CD4-positive, alpha-beta T cell treated with Interleukin-15 for 1 hour (primary cell): ENCODE measurements around the gene ISCU.
"Not testable (repeated sequence)": the region's sequence is repeated elsewhere in the genome, so short reads cannot be mapped to it uniquely, and the experiment has no call there.

Experiments used
- DNase-seq: peaks from one replicate; pipeline ENCODE4 v3.0.0-alpha.2; 2020

ISCU gene

DNA sequence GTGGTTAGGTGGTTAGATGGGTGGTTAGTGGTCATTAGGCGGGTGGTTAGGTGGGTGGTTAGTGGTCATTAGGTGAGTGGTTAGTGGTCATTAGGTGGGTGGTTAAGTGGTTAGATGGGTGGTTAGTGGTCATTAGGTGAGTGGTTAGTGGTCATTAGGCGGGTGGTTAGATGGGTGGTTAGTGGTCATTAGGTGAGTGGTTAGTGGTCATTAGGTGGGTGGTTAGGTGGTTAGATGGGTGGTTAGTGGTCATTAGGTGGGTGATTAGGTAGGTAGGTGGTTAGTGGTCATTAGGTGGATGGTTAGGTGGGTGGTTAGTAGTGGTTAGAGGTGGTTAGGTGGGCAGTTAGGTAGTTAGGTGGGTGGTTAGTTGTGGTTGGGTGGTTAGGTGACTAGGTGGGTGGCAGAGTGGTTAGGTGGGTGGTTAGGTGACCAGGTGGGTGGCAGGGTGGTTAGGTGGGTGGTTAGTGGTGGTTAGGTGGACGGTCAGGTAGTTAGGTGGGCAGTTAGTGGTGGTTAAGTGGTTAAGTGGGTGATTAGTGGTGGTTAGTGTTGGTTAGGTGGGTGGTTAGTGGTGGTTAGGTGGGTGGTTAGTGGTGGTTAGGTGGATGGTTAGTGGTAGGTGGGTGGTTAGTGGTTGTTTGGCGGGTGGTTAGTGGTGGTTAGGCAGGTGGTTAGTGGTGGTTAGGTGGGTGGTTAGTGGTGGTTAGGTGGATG, 43.5 kb downstream of the ISCU start:
- no peak for DNase-seq

DNA sequence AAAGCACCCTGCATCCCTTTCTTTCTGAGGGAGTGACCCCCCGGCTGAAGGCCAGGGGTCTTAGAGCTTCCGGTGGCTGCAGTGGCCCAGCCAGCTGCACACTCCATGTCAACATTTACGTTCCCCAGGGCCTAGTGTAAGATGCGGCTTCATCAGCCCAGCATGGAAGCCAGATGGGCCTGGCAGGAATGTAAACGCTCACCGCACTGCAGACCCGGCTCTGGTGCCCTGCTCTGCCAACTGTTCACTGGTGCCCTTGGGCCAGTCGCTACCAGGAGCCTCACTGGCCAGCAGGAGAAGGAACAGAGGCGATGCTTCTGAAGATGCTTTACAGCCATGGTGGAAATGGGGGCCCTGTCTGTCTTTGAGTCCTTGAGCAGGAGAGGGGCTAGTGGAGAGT, 44.1 kb downstream of the ISCU start:
- DNase-seq: no peak

DNA sequence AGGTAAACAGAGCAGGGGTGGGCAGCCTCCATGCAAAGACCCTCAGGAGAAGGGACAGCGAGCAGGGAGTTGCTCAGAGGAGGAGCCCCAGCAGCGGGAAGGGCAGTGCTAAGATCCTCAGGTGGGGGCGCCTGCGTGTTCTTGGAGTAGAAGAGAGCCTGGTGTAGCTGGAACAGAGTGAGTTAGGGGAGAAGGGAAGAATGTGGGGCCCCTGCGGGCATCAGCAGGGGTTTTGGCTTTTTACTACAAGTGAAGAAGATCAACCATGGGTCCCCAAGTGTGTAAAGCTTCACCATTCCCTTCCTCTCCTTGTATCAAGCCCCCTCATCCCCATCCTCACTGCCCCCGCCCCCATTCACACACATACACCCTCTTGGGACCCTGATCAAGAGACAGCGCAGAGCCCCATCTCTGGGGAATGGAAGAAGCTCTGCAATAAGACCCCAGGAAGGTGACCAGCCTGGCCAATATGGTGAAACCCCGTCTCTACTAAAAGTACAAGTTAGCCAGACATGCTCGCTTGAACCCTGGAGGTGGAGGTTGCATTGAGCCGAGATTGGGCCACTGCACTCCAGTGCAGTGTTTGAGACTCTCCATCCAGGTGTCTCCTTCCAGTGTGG, 45.7 kb downstream of the ISCU start:
- DNase-seq: no peak

DNA sequence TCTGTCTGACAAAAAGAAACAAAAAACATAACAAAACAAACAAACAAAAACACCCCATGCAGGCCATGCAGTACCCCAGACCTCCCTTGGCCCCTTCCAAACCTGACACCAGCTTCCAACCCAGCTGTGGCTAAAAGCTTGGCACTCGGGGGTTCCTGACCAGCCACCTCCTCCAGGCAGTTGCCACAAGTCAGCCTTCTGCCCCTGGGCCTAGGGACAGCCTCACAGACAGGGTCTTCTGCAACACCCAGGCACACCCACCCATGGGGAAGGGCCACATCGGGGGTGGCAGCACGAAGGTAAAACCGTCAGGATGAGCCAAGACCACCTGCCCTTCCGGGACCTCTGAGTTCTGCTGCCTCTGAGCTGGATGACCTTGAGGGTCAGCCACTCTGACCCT, 46.2 kb downstream of the ISCU start:
- no peak for DNase-seq

DNA sequence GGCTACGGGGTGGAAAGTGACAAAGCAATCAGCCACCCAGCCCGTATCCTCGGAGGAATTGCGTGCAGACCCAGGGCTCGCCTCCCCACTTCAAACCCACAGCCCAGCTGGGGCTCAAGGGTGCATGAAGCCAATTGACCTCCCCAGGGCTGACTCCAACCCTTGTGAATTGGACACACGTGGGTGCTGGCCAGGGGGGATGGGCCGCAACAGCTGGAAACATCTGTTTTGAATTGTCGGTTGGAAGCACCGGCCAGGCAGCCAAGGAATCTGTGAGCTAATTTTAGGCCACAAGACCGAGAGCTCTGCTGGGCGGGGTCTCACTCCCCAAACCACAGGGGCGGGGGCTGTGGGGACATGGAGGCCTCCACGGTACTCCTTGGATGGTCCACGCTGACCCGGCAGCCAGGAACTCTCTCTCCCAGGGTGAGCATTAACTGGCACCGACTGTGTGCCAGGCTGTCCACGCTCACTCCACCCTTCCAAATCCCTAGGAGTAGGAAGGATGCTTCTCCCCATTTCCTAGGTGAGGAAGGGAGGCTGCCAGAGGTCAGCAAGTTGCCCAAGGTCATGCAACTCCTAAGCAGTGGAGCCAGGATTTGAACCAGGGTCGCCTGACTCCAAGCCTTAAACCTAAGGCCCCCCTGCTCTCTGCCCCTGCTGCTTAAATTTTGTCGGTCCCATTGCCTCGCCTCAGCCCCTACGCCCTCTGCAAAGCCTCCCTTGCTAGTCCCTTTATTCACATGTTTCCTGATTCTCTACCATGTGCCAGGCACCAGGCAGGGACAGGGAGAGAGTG, 47.3 kb downstream of the ISCU start:
- DNase-seq: no peak

DNA sequence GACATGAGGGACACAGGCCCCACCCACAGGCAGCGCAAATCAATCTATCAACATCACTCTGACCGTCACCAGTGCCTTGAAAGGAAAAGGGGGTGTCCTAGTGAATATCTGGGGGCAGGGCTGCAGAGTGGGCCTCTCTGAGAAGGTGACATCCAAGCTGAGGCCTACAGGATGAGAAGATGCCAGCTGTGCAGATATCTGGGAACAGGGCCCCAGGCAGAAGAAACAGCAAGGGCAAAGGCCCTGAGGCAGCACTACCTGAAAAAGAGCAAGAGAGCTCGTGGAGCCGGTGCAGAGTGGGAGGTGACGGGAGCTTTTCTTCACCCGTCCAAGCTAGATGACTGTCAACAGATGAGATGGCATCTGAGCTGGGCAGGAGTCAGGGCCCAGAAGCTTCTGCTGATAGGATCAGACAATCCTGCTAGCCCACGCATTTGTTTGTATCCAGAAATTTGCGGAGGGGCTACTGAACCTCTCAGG, 48.0 kb downstream of the ISCU start:
- DNase-seq: no peak

DNA sequence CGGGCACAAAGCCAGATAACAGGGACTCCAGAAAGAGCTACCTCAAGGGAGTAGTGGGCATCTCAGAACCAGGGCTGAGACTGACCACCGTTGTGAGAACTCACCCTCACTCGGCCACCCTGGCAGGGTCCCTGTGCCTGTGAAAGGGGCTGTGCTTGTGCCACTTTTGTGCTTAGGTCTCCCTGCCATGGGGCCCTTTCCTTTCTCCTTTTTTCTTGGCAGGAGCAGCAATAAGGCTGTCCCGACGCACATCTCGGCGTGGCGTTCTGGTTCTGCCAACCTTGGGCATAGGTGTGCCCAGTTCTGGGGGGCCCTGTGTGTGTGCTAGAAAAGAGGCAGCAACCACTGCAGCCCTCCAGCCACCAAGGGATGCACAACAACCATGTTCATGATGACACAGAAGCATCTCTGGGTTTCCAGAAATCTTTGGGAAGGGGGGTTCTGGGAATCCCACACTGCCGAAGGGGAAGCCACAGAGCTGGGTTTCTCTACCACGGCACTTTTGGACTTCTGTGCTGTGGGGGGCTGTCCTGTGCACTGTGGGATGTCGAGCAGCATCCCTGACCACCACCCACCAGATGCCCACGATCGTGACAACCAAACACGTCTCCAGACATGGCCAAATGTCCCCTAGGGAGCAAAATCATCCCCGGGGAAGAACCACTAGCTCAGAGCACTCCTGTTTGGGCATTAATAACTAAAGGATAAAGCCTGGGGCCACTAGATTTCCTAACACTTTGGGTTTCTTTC, 48.6 kb downstream of the ISCU start:
- DNase-seq: no peak

DNA sequence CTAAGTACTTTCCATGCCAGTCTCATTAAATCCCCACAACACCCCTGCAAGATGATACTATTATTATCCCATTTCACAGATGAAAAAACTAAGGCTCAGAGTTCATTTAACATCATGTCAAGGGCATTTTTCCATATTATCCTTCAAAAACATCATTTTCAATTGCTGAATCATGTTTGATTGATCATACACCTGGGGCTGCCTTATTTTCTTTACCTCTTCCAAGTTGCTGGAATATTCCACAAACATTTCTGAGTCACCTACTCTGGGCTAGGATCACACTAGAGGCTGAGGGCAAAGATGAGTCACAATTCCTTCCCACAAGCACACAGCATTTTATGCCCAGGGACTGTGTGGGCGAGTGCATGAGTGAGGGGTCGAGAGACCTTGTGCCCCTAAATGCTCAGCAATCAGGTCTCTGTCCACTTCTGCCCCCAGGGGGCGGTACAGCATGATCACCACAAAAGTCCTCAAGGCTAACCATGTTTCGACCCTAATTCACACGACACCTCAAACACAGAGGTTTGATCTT, 49.6 kb downstream of the ISCU start:
- DNase-seq: peak; percentile 51

DNA sequence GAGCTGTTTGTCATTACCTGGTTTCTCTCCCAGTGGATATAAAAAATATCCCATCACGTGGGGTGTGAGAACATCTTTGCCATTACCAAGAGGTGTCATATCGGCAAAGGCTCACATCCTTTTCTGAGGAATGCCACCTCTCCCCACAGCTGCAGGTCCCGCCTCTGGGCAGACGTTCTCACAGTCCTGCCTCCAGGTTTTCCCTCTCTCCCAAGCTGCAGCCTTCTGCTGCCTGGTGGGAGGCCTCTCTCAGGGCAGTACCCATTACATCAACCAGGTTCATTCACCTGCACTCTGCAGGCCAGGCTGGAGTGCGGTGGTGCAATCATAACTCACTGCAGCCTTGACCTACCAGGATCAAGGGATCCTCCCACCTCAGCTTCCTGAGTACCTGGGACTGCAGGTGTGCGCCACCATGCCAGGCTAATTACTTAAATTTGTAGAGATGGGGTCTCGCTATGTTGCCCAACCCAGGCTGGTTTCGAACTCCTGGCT, 50.4 kb downstream of the ISCU start:
- no peak for DNase-seq

DNA sequence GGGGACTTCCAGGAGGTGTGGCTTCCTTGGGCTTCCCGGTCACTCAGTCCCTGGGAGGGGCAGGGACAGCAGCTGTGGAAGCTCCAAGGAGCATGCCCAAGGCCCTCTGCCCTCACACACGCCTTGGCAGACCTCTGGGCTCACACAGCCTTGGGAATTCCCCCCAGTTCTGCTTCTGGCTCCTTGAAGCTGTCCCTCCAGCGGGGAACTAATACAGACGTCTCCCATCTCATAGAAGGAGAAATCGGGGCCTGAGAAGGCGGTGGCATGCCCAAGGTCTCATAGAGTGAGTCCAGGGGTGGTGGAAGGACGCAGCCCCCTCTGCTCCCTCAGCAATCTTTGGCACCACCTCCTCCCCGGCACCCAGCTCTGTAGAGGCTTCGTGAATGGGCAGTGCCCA, 51.2 kb downstream of the ISCU start:
- no peak for DNase-seq

DNA sequence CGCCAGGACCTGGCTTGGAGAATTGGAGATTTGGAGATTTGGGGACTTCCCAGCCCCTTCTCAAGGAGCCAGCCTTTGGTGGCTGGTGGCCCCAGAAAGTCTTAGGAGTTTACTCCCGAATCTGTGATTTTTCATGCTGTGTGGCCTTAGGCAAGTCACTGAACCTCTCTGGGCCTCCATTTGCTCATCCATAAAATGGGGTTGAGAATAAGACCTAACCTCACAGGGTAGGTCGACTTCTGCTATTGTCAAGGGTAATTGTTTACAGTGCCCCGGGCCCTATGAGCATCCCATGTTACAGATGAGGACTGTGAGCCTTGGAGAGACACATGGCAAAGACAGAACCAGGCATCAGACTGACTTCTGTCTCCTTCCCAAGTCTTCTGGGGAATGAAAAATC, 51.6 kb downstream of the ISCU start:
- no peak for DNase-seq

DNA sequence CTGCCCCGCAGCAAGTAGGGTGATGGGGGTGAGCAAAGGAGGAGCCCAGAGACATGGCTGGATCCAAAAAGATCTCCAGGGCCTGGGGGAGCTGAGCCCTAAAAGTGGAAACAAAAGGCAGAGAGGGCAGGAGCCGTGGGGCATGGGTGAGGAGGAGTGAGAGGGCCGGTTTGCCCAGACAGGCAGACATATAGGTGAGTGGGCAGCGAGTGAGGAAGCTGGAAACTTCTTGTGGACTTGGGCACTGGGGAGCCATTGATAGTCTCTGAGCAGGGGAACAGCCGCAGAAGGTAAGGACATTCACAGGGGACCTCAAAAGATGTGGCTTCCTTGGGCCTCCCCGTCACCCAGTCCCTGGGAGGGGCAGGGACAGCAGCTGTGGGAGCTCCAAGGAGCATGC, 52.2 kb downstream of the ISCU start:
- no peak for DNase-seq

DNA sequence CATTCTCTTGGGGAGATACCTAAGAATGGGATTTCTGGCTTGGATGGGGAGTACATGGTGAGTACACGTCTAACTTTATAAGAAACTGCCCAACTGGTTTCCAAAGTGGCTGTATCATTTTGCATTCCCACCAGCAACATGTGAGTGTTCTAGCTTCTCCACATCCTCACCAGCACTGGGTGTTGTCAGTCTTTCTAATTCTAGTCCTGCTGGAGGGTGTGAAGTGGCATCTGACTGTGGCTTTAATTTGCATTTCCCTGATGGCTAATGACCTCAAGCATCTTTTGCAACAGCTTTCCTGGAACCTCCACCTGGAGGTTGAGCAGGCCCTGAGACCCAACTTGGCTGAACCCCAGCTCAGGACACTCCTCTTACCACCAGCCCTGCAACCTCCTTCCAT, 53.5 kb downstream of the ISCU start:
- no peak for DNase-seq

DNA sequence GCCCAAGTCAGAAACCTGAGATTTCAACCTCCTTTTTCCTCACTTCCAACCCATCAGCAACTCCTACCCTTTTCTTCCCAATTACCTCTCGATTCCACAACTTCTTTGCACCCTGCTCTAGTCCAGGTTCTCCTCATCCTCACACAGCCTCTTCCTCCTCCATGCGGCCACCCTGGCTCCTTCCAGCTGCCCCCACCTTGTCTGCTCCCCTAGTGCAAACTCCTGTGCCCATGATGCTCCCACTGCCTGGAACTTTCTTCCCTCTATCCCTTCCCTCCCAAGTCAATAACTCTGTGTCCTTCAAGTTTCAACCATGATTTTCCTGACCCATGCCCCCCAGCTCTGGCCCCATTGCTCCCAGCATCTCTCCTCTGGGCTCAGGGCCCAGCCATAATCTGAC, 54.0 kb downstream of the ISCU start:
- no peak for DNase-seq

DNA sequence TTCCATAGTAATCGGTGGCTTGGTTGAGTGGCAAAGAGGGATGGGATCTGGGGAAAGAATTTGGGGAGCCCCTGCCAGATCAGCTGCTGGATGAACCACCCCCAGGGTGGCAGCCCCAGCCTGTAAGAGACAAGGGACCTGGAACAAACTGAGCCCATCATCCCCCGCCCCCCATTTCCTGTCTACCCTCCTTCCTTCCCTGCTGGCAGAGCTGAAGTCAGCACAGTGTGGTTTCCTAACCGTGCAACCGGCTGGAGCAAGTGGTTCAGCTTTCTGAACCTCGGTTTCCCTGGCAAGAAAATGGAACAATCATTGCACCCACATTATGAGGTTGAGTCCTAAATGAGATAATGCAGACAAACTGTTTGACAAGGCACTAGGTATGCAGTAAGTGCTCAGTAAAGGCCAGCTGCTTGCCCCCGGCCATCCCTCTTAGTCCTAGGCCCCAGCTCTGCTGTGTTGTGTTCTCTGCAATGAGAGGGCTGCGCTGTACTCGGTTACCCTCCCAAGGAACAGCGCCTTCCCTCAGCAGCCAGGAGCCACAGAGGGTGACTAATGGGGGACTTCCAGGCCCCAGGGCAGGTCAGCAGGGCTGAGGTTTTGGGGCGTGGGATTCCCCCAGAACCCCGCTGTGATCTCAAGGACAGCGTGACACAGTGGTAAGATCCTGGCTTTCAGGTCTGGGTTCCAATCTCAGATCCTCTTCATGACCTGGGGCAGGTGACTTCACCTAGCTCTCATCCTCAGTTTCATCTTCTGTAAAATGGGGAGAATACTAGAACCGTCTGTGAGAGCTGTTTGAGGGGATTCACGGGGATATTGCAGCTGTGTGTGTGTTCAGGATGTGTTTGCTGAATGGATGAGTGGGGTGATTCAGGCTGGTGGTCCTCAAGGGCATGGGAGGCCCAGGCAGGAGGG, 54.8 kb downstream of the ISCU start:
- peak; percentile 86 for DNase-seq

DNA sequence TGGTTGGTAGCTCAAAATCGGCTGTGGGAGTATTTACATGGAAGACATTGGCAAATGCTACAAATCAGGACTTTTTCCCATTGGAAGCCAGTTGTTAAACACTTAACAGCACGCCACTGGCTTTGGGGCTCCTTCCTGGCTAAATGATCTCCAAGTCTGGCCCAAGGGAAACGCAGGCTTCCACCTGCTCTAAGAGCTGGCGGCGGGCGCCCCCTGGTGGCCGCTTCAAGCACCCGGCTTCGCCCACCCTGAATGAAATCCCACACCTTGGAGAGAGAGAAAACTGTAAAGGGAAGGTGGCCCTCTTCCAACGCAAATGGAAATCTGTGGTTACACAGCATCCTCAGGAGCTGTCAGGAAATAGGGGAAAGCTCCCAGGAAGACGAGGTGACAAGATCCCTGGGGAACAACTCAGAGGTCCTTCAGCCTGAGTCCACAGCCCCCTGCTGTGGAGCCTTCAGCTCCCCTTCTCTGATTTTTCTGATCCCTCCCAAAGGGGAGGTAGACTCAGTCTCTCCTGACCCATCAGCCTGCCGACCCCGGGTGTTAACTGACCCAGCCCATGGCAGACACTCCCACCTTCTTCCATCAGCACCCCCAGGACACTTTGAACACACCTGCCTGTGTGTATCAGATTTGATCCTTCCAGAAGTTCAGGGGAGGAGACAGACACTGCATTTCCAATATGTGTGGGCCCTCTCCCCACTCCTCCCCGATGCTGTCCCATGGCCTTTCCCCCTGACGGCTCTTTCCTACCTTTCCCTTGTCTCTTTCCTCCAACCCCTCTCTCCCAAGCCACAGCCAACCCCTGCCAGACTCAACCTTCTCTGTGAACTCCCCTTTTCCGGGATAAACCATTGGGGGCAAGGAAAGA, 55.9 kb downstream of the ISCU start:
- peak; percentile 69 for DNase-seq

DNA sequence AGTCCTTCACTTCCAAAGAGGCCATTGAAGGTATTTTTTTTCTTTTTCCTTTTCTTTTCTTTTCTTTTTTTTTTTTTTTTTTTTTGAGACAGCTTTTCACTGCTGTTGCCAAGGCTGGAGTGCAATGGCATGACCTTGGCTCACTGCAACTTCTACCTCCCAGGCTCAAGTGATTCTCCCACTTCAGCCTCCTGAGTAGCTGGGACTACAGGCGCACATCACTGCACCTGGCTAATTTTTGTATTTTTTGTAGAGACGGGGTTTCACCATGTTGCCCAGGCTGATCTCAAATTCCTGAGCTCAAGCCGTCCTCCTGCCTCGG, 56.5 kb downstream of the ISCU start:
- DNase-seq: not testable (repeated sequence)
